Activated CD8-positive, alpha-beta T cell treated with anti-CD3 and anti-CD28 coated beads for 36 hours (primary cell): ENCODE results near the gene BANK1. TPM values are rescaled to one million over a fixed set of nuclear protein-coding genes. Genes with fewer than 3 reads are reported as not detected.

ENCODE experiments used
- ATAC-seq: fragments of 200-7000 bp; cut with Tn5 transposase; one replicate; pipeline ENCODE4 v1.10.0; 2021; ENCODE audit warnings: mild to moderate bottlenecking, moderate library complexity
- CTCF ChIA-PET: fragments of 350-600 bp; sonication (Branson Sonifier 250); formaldehyde crosslinking; loops from one replicate; lab custom pipeline; 2021; ENCODE audit warnings: antibody characterized with exemption; lab: Charles Lee
- POLR2A ChIA-PET: fragments of 350-600 bp; sonication (Branson Sonifier 250); formaldehyde crosslinking; loops from one replicate; lab custom pipeline; 2021; ENCODE audit warnings: antibody characterized with exemption; lab: Charles Lee
- DNase-seq: peaks from one replicate; pipeline ENCODE4 v3.0.0-alpha.2; 2020
- H3K27ac Mint-ChIP-seq: one replicate; pipeline ENCODE4 v1.8.0; 2021; ENCODE audit warnings: mild to moderate bottlenecking, mixed read lengths
- H3K27me3 Mint-ChIP-seq: one replicate; pipeline ENCODE4 v1.8.0; 2021; ENCODE audit warnings: mixed read lengths
- H3K36me3 Mint-ChIP-seq: one replicate; pipeline ENCODE4 v1.8.0; 2021; ENCODE audit warnings: low read depth, mixed read lengths
- H3K4me1 Mint-ChIP-seq: one replicate; pipeline ENCODE4 v1.8.0; 2021; ENCODE audit warnings: low read depth, mixed read lengths
- H3K4me3 Mint-ChIP-seq: one replicate; pipeline ENCODE4 v1.8.0; 2021; ENCODE audit warnings: mild to moderate bottlenecking, moderate library complexity, mixed read lengths
- H3K9me3 Mint-ChIP-seq: one replicate; pipeline ENCODE4 v1.8.0; 2021; ENCODE audit warnings: mixed read lengths
- intact Hi-C: fragments of 100-400 bp; cut with micrococcal nuclease; formaldehyde crosslinking; loops from one replicate; pipeline ENCODE4 v1.10.0; 2022
- total RNA-seq, 2 experiments: library from RNA; stranded (reverse); gene quantifications; one replicate each; pipeline ENCODE4 v1.2.3, GENCODE V29; 2021
- TF ChIP-seq, protein P1 (sequence below): fragments of 200-600 bp; IDR thresholded peaks from one replicate; pipeline ENCODE4 v1.8.0; 2022; ENCODE audit warnings: antibody characterized with exemption, mild to moderate bottlenecking

The BANK1 gene
- total RNA-seq, 2 experiments from 2014 or later, result 0.09 to 0.34 TPM

DNA sequence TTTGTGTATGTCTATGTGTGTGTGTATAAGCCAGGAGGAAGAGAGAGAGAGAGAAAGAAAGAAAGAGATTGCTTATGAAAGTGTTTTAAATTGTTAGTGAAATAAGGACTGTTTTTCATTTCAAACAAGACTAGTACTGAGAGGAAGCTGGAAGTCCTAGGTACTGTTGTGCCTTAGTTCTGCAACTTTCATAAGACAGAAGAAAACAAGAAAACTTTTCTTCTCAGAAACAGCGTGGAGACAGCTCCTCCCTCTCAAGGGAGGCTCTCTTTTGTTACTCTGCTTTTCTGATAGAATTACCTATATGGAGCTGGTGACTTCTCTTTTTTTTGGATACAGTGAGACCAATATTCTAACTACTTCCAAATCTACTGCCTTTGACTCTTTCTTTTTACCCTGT is 62.5 kb downstream of the BANK1 start:
- peaks cover 2% of the 10 kb centered on the region for H3K27me3 Mint-ChIP-seq
- CTCF ChIA-PET, result no interaction called here
- TF ChIP-seq, protein P1, sequence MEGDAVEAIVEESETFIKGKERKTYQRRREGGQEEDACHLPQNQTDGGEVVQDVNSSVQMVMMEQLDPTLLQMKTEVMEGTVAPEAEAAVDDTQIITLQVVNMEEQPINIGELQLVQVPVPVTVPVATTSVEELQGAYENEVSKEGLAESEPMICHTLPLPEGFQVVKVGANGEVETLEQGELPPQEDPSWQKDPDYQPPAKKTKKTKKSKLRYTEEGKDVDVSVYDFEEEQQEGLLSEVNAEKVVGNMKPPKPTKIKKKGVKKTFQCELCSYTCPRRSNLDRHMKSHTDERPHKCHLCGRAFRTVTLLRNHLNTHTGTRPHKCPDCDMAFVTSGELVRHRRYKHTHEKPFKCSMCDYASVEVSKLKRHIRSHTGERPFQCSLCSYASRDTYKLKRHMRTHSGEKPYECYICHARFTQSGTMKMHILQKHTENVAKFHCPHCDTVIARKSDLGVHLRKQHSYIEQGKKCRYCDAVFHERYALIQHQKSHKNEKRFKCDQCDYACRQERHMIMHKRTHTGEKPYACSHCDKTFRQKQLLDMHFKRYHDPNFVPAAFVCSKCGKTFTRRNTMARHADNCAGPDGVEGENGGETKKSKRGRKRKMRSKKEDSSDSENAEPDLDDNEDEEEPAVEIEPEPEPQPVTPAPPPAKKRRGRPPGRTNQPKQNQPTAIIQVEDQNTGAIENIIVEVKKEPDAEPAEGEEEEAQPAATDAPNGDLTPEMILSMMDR, result no peak
- POLR2A ChIA-PET, result no interaction called here
- no peak overlapping the region for H3K4me3 Mint-ChIP-seq
- H3K27ac Mint-ChIP-seq, result no peak overlapping the region
- no peaks in the 10 kb centered on the region for H3K9me3 Mint-ChIP-seq
- ATAC-seq (no peak), DNase-seq (no peak)
- no peaks in the 10 kb centered on the region for H3K4me1 Mint-ChIP-seq
- no peaks in the 10 kb centered on the region for H3K36me3 Mint-ChIP-seq
- intact Hi-C loops, result no loop called here

DNA sequence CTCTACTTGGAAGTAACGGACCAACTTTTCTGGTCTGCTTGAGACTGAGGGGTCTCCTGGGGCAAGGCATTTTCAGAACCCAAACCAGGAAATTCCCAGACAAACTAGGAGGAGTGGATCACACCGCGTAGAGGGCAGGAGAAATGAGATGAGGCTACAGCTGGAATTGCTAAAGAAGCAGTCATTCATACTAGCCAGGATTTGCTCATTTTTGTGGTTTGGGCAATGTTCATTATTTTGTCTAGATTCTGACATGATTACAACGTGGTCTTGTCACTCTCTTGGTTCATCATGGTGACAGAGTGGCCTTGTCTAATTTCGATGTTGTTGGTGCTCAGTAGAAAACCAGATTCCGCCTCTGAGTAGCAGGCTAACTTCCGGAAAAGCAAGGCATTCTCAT is 63.2 kb downstream of the BANK1 start:
- Mint-ChIP-seq H3K36me3 (no peaks in the 10 kb centered on the region), H3K4me1 (no peaks in the 10 kb centered on the region), H3K27me3 (peaks cover 2% of the 10 kb centered on the region), H3K9me3 (no peaks in the 10 kb centered on the region), H3K4me3 (no peak overlapping the region), H3K27ac (no peak overlapping the region)
- intact Hi-C loops, result no loop called here
- ATAC-seq (no peak), DNase-seq (no peak)
- TF ChIP-seq, protein P1, result no peak
- POLR2A ChIA-PET, result no interaction called here
- CTCF ChIA-PET, result no interaction called here

DNA sequence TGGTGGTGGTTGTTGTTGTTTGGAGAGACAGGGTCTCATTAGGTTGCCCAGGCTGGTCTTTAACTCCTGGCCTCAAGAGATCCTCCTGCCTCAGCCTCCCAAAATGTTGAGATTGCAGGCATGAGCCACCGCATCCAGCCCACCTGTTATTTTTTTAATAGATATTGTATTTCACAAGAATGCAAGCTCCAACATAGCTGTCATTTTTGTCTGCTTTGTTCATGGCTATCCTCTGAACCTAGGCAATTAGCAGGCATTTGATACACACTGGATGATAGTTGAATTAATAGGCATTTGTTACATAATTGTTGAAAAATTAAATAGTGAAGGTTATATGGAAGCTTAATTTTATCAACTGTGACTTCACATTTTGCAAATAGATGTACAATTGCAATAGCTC is 64.7 kb downstream of the BANK1 start:
- DNase-seq (no peak), ATAC-seq (no peak)
- no peaks in the 10 kb centered on the region for H3K9me3 Mint-ChIP-seq
- H3K4me1 Mint-ChIP-seq, result no peaks in the 10 kb centered on the region
- H3K27me3 Mint-ChIP-seq, result peaks cover 3% of the 10 kb centered on the region
- TF ChIP-seq, protein P1, result no peak
- intact Hi-C loops, result no loop called here
- no peaks in the 10 kb centered on the region for H3K36me3 Mint-ChIP-seq
- ChIA-PET CTCF (no interaction called here), POLR2A (no interaction called here)
- no peak overlapping the region for H3K27ac Mint-ChIP-seq
- no peak overlapping the region for H3K4me3 Mint-ChIP-seq

DNA sequence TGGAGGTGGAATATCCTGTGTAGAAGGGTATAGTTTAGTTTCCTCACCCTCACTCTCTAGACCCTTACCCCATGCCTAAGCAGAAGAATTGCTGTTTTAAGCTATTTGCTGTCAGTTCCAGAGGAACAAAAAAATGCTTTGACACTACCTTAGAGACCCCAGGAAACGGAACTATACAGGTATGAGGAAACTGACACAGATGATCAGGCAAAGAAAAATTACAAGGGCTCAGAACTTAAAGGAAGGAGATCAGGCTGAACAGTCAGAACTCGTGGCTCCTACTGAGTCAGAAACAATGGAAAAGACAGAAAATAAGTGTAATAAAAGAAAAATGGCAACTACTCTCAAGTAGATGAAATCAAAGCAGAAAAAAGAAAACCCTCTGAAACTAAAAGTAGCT is 65.6 kb downstream of the BANK1 start:
- intact Hi-C loops, result no loop called here
- H3K9me3 Mint-ChIP-seq, result no peaks in the 10 kb centered on the region
- ChIA-PET POLR2A (interaction anchor here (0.7 kb wide), 1 partner anchor 58 kb away, joined by 3 read pairs; no protein-coding TSS in a partner anchor), CTCF (no interaction called here)
- ATAC-seq (no peak), DNase-seq (no peak)
- no peak overlapping the region for H3K27ac Mint-ChIP-seq
- H3K36me3 Mint-ChIP-seq, result no peaks in the 10 kb centered on the region
- TF ChIP-seq, protein P1, result no peak
- H3K27me3 Mint-ChIP-seq, result peaks cover 6% of the 10 kb centered on the region
- no peak overlapping the region for H3K4me3 Mint-ChIP-seq
- no peaks in the 10 kb centered on the region for H3K4me1 Mint-ChIP-seq

DNA sequence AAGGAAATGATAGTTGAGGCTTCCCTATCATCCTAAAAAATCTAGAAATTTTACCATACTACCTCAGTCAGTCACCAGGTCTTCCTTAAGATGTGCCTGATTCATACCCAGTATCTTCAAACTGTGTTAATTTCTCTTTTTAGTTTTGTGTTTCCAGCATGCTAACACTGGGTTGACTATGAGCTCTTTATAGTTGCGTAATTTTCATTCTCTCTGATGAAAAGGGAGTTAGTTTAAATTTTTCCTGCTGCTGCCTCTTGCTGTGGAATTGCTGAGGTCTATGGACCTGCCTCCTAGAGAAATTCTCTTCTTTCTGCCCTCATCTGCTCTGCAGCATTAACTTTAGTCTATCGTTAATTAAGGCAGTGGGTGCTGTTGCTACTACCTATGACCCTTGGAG is 66.6 kb downstream of the BANK1 start:
- ChIA-PET CTCF (no interaction called here), POLR2A (interaction anchor here (0.6 kb wide), 1 partner anchor 211 kb away, joined by 3 read pairs; no protein-coding TSS in a partner anchor)
- ATAC-seq, result no peak
- peaks cover 8% of the 10 kb centered on the region for H3K27me3 Mint-ChIP-seq
- TF ChIP-seq, protein P1, result no peak
- no peaks in the 10 kb centered on the region for H3K36me3 Mint-ChIP-seq
- no peak overlapping the region for H3K4me3 Mint-ChIP-seq
- DNase-seq, result no peak
- H3K4me1 Mint-ChIP-seq, result no peaks in the 10 kb centered on the region
- intact Hi-C loops, result no loop called here
- H3K9me3 Mint-ChIP-seq, result no peaks in the 10 kb centered on the region
- no peak overlapping the region for H3K27ac Mint-ChIP-seq
